ENCODE data around the gene GREB1L.

DNA sequence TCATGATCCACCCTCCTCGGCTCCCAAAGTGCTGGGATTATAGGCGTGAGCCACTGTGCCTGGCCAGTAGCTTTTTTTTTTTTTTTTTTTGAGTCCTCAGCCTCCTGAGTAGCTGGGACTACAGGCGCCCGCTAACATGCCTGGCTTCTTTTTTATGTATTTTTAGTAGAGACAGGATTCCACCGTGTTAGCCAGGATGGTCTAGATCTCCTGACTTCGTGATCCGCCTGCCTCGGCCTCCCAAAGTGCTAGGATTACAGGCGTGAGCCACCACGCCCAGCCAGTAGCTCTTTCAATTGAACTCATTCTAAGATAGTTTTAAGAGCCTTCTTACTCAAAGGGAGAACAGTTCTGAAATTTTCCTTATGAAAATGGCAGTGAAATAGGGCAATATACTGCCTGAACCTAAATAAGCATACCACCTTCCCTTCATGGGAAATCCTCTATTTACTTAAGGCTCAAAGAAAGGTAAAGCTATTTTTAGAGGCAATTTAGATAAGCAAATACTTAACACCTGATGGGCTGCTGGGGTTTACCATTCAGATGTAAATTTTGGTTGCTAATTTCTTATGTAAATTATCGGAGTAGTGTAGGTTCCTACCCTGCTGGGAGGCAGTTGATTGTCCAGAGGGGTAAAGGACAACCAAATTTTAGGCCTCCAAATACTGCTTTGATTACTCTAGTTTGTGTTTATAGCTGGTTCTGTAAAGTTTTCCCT lies 144.7 kb downstream of the GREB1L start:
- TF ChIP-seq, protein P1, sequence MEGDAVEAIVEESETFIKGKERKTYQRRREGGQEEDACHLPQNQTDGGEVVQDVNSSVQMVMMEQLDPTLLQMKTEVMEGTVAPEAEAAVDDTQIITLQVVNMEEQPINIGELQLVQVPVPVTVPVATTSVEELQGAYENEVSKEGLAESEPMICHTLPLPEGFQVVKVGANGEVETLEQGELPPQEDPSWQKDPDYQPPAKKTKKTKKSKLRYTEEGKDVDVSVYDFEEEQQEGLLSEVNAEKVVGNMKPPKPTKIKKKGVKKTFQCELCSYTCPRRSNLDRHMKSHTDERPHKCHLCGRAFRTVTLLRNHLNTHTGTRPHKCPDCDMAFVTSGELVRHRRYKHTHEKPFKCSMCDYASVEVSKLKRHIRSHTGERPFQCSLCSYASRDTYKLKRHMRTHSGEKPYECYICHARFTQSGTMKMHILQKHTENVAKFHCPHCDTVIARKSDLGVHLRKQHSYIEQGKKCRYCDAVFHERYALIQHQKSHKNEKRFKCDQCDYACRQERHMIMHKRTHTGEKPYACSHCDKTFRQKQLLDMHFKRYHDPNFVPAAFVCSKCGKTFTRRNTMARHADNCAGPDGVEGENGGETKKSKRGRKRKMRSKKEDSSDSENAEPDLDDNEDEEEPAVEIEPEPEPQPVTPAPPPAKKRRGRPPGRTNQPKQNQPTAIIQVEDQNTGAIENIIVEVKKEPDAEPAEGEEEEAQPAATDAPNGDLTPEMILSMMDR (conservative IDR thresholded peaks at IDR 0.05), result no peak
- TF ChIP-seq ZFX (IDR thresholded peaks at IDR 0.05), result no peak
